H1 (cell line): ENCODE data around the gene TNRC6C. TPM values are rescaled to one million over a fixed set of nuclear protein-coding genes. Genes with fewer than 3 reads are reported as not detected.

Source experiments
- CTCF ChIA-PET: fragments of 300-600 bp; sonication (Branson Sonifier 250); formaldehyde crosslinking; loops from one replicate; lab custom pipeline; 2021; ENCODE audit not compliant: partially characterized antibody; lab: Charles Lee
- POLR2A ChIA-PET: fragments of 300-600 bp; sonication (Branson Sonifier 250); formaldehyde crosslinking; loops from one replicate; lab custom pipeline; 2021; ENCODE audit warnings: inconsistent platforms; ENCODE audit not compliant: partially characterized antibody; lab: Charles Lee
- DNase-seq, 2 experiments: peaks; one replicate each; pipeline versions ENCODE4 v3.0.0 to v3.0.0-alpha.2; 2010 to 2022; ENCODE audit warnings: low spot score in 2 of 2, low read depth in 1 of 2, mixed read lengths in 1 of 2
- FAIRE-seq: peaks from 2 replicates; lab custom pipeline; 2011; peaks lifted over from hg19 to GRCh38; lab: Jason Lieb, UNC
- H2AFZ ChIP-seq: 2 replicates; pipeline ENCODE4 v1.8.1; 2012; ENCODE audit warnings: low read length, inconsistent platforms
- H2AK5ac ChIP-seq: 2 replicates; pipeline ENCODE4 v1.6.1; 2013; ENCODE audit warnings: low read depth, low read length
- H2BK120ac ChIP-seq: replicated peaks from 2 replicates; pipeline ENCODE3; 2013; ENCODE audit warnings: low read depth, low read length, inconsistent platforms
- H2BK12ac ChIP-seq: 2 replicates; pipeline ENCODE4 v1.6.1; 2013; ENCODE audit warnings: low read depth, low read length
- H2BK15ac ChIP-seq: 2 replicates; pipeline ENCODE4 v1.6.1; 2013; ENCODE audit warnings: low read length
- H2BK20ac ChIP-seq: 2 replicates; pipeline ENCODE4 v1.6.1; 2013; ENCODE audit warnings: low read length
- H2BK5ac ChIP-seq: 2 replicates; pipeline ENCODE4 v1.6.1; 2013; ENCODE audit warnings: low read depth, low read length
- H3K14ac ChIP-seq: 2 replicates; pipeline ENCODE4 v1.6.1; 2013; ENCODE audit warnings: inconsistent platforms; ENCODE audit not compliant: insufficient read length
- H3K18ac ChIP-seq: 2 replicates; pipeline ENCODE4 v1.6.1; 2013; ENCODE audit warnings: low read length; ENCODE audit errors: extremely low read depth
- H3K23ac ChIP-seq: 2 replicates; pipeline ENCODE4 v1.6.1; 2013; ENCODE audit warnings: inconsistent platforms; ENCODE audit not compliant: insufficient read length
- H3K23me2 ChIP-seq: 2 replicates; pipeline ENCODE4 v1.6.1; 2013; ENCODE audit warnings: low read depth, low read length
- H3K27ac ChIP-seq: 2 replicates; pipeline ENCODE4 v1.6.1; 2011; ENCODE audit warnings: low read depth, low read length, inconsistent platforms
- H3K27me3 ChIP-seq, 4 experiments: replicated peaks in 1 of 4; 1 replicate in 1 of 4; 2 replicates in 3 of 4; pipeline versions ENCODE4 v1.6.1 to v1.8.1; 2011 to 2013; ENCODE audit warnings: low read length in 3 of 4, mild to moderate bottlenecking in 3 of 4, inconsistent platforms in 2 of 4, mixed read lengths in 2 of 4, moderate library complexity in 1 of 4; ENCODE audit not compliant: control insufficient read depth in 3 of 4, insufficient read depth in 3 of 4; ENCODE audit errors: extremely low read depth in 1 of 4
- H3K36me3 ChIP-seq, 4 experiments: 2 replicates each; pipeline versions ENCODE4 v1.6.1 to v1.8.1; 2011 to 2013; ENCODE audit warnings: mild to moderate bottlenecking in 4 of 4, low read length in 3 of 4, moderate library complexity in 2 of 4, control low read depth in 1 of 4, inconsistent platforms in 1 of 4; ENCODE audit not compliant: insufficient read depth in 4 of 4, control insufficient read depth in 2 of 4
- H3K4ac ChIP-seq: replicated peaks from 2 replicates; pipeline ENCODE3; 2013; ENCODE audit warnings: low read length, low read depth, mixed read lengths, inconsistent platforms; ENCODE audit not compliant: insufficient read length
- H3K4me1 ChIP-seq, 4 experiments: replicated peaks in 1 of 4; 1 replicate in 1 of 4; 2 replicates in 3 of 4; pipeline versions ENCODE4 v1.6.1 to v1.8.1; 2011 to 2013; ENCODE audit warnings: low read length in 3 of 4, inconsistent platforms in 2 of 4, mixed read lengths in 1 of 4; ENCODE audit not compliant: insufficient read depth in 4 of 4, control insufficient read depth in 3 of 4
- H3K4me2 ChIP-seq, 2 experiments: 2 replicates each; pipeline versions ENCODE4 v1.6.1 to v1.8.1; 2011 to 2013; ENCODE audit warnings: low read depth in 2 of 2, low read length in 2 of 2, control low read depth in 1 of 2, inconsistent platforms in 1 of 2, mild to moderate bottlenecking in 1 of 2; ENCODE audit not compliant: insufficient read depth in 1 of 2
- H3K4me3 ChIP-seq, 4 experiments: fragments of 200-600, 300-600 bp in 1 of 4; sonication (generic), shearing (Covaris generic), sonication (Bioruptor Twin) in 1 of 4; 2 replicates each; pipeline versions ENCODE4 v1.5.1 to v1.8.1; 2011 to 2016; ENCODE audit warnings: low read length in 4 of 4, low read depth in 3 of 4, control low read depth in 2 of 4, inconsistent platforms in 2 of 4, mild to moderate bottlenecking in 2 of 4, mixed read lengths in 1 of 4, moderate library complexity in 1 of 4; ENCODE audit not compliant: insufficient read depth in 2 of 4; ENCODE audit errors: extremely low read depth in 1 of 4
- H3K56ac ChIP-seq: replicated peaks from 2 replicates; pipeline ENCODE3; 2013; ENCODE audit warnings: low read depth, mild to moderate bottlenecking, mixed read lengths, low read length, inconsistent platforms; ENCODE audit not compliant: insufficient read length
- H3K79me1 ChIP-seq: 2 replicates; pipeline ENCODE4 v1.6.1; 2013; ENCODE audit warnings: low read depth, low read length, control low read depth
- H3K79me2 ChIP-seq, 2 experiments: 2 replicates each; pipeline versions ENCODE4 v1.6.1 to v1.8.1; 2012 to 2013; ENCODE audit warnings: low read length in 2 of 2, mild to moderate bottlenecking in 2 of 2, inconsistent platforms in 1 of 2; ENCODE audit not compliant: insufficient read depth in 2 of 2, control insufficient read depth in 1 of 2
- H3K9ac ChIP-seq, 4 experiments: replicated peaks in 1 of 4; 1 replicate in 1 of 4; 2 replicates in 3 of 4; pipeline versions ENCODE4 v1.6.1 to v1.8.1; 2011 to 2013; ENCODE audit warnings: low read depth in 3 of 4, low read length in 3 of 4, control low read depth in 2 of 4, mild to moderate bottlenecking in 2 of 4, moderate library complexity in 2 of 4, inconsistent platforms in 1 of 4; ENCODE audit errors: extremely low read depth in 1 of 4
- H3K9me3 ChIP-seq, 2 experiments: 2 replicates each; pipeline versions ENCODE4 v1.6.1 to v1.8.1; 2012 to 2013; ENCODE audit warnings: mild to moderate bottlenecking in 2 of 2, moderate library complexity in 2 of 2, control low read depth in 1 of 2, inconsistent platforms in 1 of 2, low read depth in 1 of 2, low read length in 1 of 2, mixed read lengths in 1 of 2; ENCODE audit not compliant: insufficient read depth in 2 of 2
- H4K20me1 ChIP-seq, 2 experiments: replicated peaks in 1 of 2; 2 replicates each; pipeline versions ENCODE3 to v1.8.1; 2011 to 2013; ENCODE audit warnings: inconsistent platforms in 2 of 2, low read length in 2 of 2, mild to moderate bottlenecking in 1 of 2; ENCODE audit not compliant: insufficient read depth in 2 of 2, control insufficient read depth in 1 of 2
- H4K5ac ChIP-seq: 2 replicates; pipeline ENCODE4 v1.6.1; 2013; ENCODE audit warnings: low read length, low read depth, mixed read lengths, inconsistent platforms; ENCODE audit not compliant: insufficient read length
- H4K8ac ChIP-seq: 2 replicates; pipeline ENCODE4 v1.8.0; 2013; ENCODE audit warnings: mild to moderate bottlenecking, moderate library complexity, low read length, inconsistent platforms; ENCODE audit not compliant: insufficient read depth; ENCODE audit errors: extremely low read depth
- H4K91ac ChIP-seq: replicated peaks from 2 replicates; pipeline ENCODE3; 2013; ENCODE audit warnings: low read length, mixed read lengths, inconsistent platforms; ENCODE audit not compliant: insufficient read length
- ATF3 ChIP-seq: IDR thresholded peaks from 2 replicates; pipeline ENCODE4 v1.6.1; 2011; ENCODE audit warnings: low read depth, mild to moderate bottlenecking, low read length; ENCODE audit not compliant: insufficient read depth
- CREB1 ChIP-seq: IDR thresholded peaks from 2 replicates; pipeline ENCODE4 v1.6.1; 2012; ENCODE audit warnings: inconsistent platforms
- EZH2 ChIP-seq: fragments of 200-600 bp; sonication (generic); IDR thresholded peaks from 2 replicates; pipeline ENCODE4 v1.7.1; 2012; ENCODE audit warnings: low read depth, mild to moderate bottlenecking, moderate library complexity, low read length, inconsistent platforms; ENCODE audit not compliant: severe bottlenecking
- KDM1A ChIP-seq: fragments of 200-600, 300-600 bp; sonication (generic); IDR thresholded peaks from 2 replicates; pipeline ENCODE4 v1.7.1; 2016; ENCODE audit warnings: mild to moderate bottlenecking, low read length, borderline replicate concordance
- RBBP5 ChIP-seq: IDR thresholded peaks from 2 replicates; pipeline ENCODE4 v1.7.1; 2012; ENCODE audit warnings: low read depth, mild to moderate bottlenecking, inconsistent platforms, low read length, moderate library complexity, borderline replicate concordance
- SIRT6 ChIP-seq: IDR thresholded peaks from one replicate; pipeline ENCODE4 v1.7.1; 2012; ENCODE audit warnings: low read length, inconsistent platforms
- SP4 ChIP-seq: IDR thresholded peaks from 2 replicates; pipeline ENCODE4 v1.6.1; 2012; ENCODE audit warnings: low read length, inconsistent platforms
- TAF1 ChIP-seq: IDR thresholded peaks from 2 replicates; pipeline ENCODE4 v1.6.1; 2011; ENCODE audit warnings: mild to moderate bottlenecking, low read depth, low read length
- TCF12 ChIP-seq: IDR thresholded peaks from 2 replicates; pipeline ENCODE4 v1.6.1; 2011; ENCODE audit warnings: low read depth, mild to moderate bottlenecking, low read length
- ZNF274 ChIP-seq: IDR thresholded peaks from 2 replicates; pipeline ENCODE4 v1.7.0; 2012; ENCODE audit warnings: low read length, borderline replicate concordance; ENCODE audit errors: extremely low read depth
- WGBS, 2 experiments: shearing (Covaris generic) in 1 of 2; methylation state at CpG; one replicate each; pipeline versions ENCODE4 v1.1.6 to v1.1.7; 2013 to 2015; ENCODE audit warnings: low lambda C conversion rate in 2 of 2, mixed read lengths in 2 of 2, inconsistent platforms in 1 of 2, low coverage in 1 of 2, missing lambda C conversion rate in 1 of 2; ENCODE audit not compliant: insufficient replicate concordance in 2 of 2, insufficient coverage in 1 of 2, insufficient read length in 1 of 2; ENCODE audit errors: extremely low coverage in 1 of 2, missing lambda C conversion rate in 1 of 2; 5-methylcytosine and 5-hydroxymethylcytosine counted together
- polyA plus RNA-seq, 7 experiments: library from polyadenylated mRNA; depleted of rRNA in 3 of 7; stranded (reverse) in 5 of 7; unstranded in 2 of 7; fragments of >200 nt in 5 of 7; fragments of 200-250 nt in 2 of 7; gene quantifications; 1 replicate in 5 of 7; 2 replicates in 1 of 7; 4 replicates in 1 of 7; pipeline versions ENCODE4 v1.2.1 to v1.2.3, GENCODE V29; 2011 to 2013; ENCODE audit warnings: missing spikeins in 2 of 7, mixed read lengths in 2 of 7
- total RNA-seq: library from RNA; stranded (reverse); fragmentation: NEBNext Ultra II Directional; extraction: Animal tissue kit (Norgen Biotek cat#: 25700); gene quantifications from 2 replicates; pipeline ENCODE4 v1.2.1, GENCODE V29; 2021

Gene TNRC6C
- total and polyA plus RNA-seq, 2 of the 8 experiments (the other 6 are each of a cell fraction or from before 2014, with no cell fraction given) = 2.8 to 28.9 TPM

DNA sequence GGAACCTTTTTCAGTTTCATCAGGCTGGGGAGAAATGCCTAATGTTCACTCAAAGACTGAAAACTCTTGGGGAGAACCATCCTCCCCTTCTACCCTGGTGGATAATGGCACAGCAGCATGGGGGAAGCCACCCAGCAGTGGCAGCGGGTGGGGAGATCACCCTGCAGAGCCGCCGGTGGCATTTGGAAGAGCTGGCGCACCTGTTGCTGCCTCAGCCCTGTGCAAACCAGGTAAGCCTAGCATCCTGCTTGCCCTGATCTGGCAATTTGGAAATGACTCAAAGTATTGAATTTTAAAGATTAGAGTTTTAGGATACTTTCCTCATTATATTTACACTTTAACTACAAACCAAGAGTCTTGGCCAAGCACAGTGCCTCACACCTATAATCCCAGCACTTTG lies 106.2 kb downstream of the TNRC6C start:
- Histone ChIP-seq H2BK20ac (no peak overlapping the region), H3K9me3 (no peaks in the 10 kb centered on the region), H3K18ac (no peak overlapping the region), H2BK120ac (no peak overlapping the region), H3K4me3 (no peak overlapping the region), H3K27ac (no peak overlapping the region), H2AFZ (no peak overlapping the region), H3K14ac (no peak overlapping the region), H3K23ac (no peak overlapping the region), H3K4me2 (no peak overlapping the region), H2BK5ac (no peak overlapping the region), H3K36me3 (peaks cover 0 to 17% (median 7%) of the 10 kb centered on the region in 4 experiments; a peak in 6 of 8 replicates), H3K79me2 (no peaks in the 10 kb centered on the region), H4K20me1 (peaks cover 0 to 1% of the 10 kb centered on the region in 2 experiments), H3K23me2 (no peaks in the 10 kb centered on the region), H4K8ac (no peak overlapping the region), H3K9ac (no peak overlapping the region), H2BK12ac (no peak overlapping the region), H3K56ac (no peak overlapping the region), H3K4me1 (no peaks in the 10 kb centered on the region), H4K91ac (no peak overlapping the region), H2AK5ac (no peak overlapping the region), H3K79me1 (no peaks in the 10 kb centered on the region), H2BK15ac (no peak overlapping the region), H3K4ac (no peak overlapping the region), H3K27me3 (no peaks in the 10 kb centered on the region), H4K5ac (no peak overlapping the region)
- POLR2A ChIA-PET = interaction anchor here (0.7 to 1.2 kb wide), 2 partner anchors 39 to 106 kb away, joined by 3 read pairs; partner anchors contain the start of gene TNRC6C
- CTCF ChIA-PET = interaction anchor here (0.8 to 1.3 kb wide), 2 partner anchors 9 to 20 kb away, joined by 3 to 7 read pairs; no protein-coding TSS in a partner anchor
- DNase-seq = no peak
- WGBS, 2 experiments = 95% methylated on average over 4 of the region's 4 CpGs; no CpG with 5 or more reads in 1 of the 2 experiments
- TF ChIP-seq TAF1 = no peak
- no peak for TF ChIP-seq SP4
- TF ChIP-seq ATF3 = no peak
- no peak for TF ChIP-seq KDM1A
- no peak for TF ChIP-seq CREB1
- TF ChIP-seq EZH2 = no peak
- TF ChIP-seq TCF12 = no peak
- TF ChIP-seq ZNF274 = no peak
- no peak for TF ChIP-seq RBBP5
- TF ChIP-seq SIRT6 = no peak
- no peak for FAIRE-seq
